ENCODE data around the gene PABPC1L. TPM values are rescaled to one million over a fixed set of nuclear protein-coding genes. Genes with fewer than 3 reads are reported as not detected.

Gene PABPC1L
- total RNA-seq, 8 experiments from 2014 or later: 4.4 to 97.9 (median 12.8) TPM

DNA sequence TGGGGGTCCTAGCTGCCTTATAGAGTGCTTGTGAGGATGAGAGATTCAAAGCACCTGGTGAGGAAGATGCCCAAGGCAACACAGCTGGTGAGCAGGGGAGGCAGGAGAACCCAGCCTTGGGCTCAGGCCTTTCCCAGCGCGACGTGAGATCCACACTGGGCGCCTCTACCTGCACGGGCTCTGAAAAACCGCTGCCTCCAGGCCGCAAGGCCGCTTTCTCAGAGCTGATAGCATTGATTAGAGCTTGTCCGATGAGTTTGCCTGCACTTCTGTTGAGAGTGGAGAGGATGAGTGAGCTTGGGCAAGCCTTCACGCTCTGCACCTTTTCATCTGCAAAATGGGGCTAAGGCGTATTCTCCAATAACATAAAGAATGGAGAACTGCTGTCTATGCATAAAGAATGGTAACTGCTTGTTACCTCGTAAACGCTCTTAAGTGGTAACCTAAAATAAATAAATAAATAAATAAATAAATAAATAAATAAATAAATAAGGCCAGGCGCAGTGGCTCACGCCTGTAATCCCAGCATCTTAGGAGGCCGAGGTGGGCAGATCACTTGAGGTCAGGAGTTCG is 916 bp downstream of the PABPC1L start:
- ATAC-seq (replicated peaks in 6 of 8): peak in 4 of 8 experiments; percentile 4 to 10 (median 6)
- no peak overlapping the region for H3K27ac ChIP-seq
- peaks cover 3 to 4% of the 10 kb centered on the region in 2 donors for H3K4me1 ChIP-seq (replicated peaks in 1 of 2)
- H3K4me3 ChIP-seq: peak overlapping the region; percentile 44 to 52 (median 49)
- whole genome bisulfite sequencing, 10 experiments: 71 to 100% (median 80%) methylated on average over 1 to 11 of the region's 17 CpGs; no CpG with 5 or more reads in 3 of the 10 experiments
- in situ Hi-C loops (cut with MboI; ENCODE audit: low pct_unique_long_range_greater_than_20kb in 2 of 9, low sequenced_read_pairs in 9 of 9, unreplicated experiment in 9 of 9): no loop called here

- no peak overlapping the region for H3K27ac ChIP-seq
- ATAC-seq (replicated peaks in 6 of 8): peak in 4 of 8 experiments; percentile 21 to 29 (median 25)
- WGBS, 10 experiments: 20 to 82% (median 74%) methylated on average over 2 to 17 of the region's 21 CpGs; no CpG with 5 or more reads in 1 of the 10 experiments
- H3K4me1 ChIP-seq (replicated peaks in 1 of 2): peaks cover 3 to 4% of the 10 kb centered on the region in 2 donors
- H3K4me3 ChIP-seq: no peak overlapping the region
- in situ Hi-C loops (cut with MboI; ENCODE audit: low pct_unique_long_range_greater_than_20kb in 2 of 9, low sequenced_read_pairs in 9 of 9, unreplicated experiment in 9 of 9): no loop called here
These were observed 1.5 kb downstream of the PABPC1L start for GRCh38 chr20:44911264-44911921.

- in situ Hi-C loops (cut with MboI; ENCODE audit: low pct_unique_long_range_greater_than_20kb in 2 of 9, low sequenced_read_pairs in 9 of 9, unreplicated experiment in 9 of 9): no loop called here
- no peak overlapping the region for H3K27ac ChIP-seq
- H3K4me3 ChIP-seq: no peak overlapping the region
- WGBS, 10 experiments: 93 to 100% (median 100%) methylated on average over 1 to 2 of the region's 2 CpGs; no CpG with 5 or more reads in 6 of the 10 experiments
- no peak for ATAC-seq (replicated peaks in 6 of 8)
- H3K4me1 ChIP-seq (replicated peaks in 1 of 2): peaks cover 3 to 4% of the 10 kb centered on the region in 2 donors
These were observed 2.3 kb downstream of the PABPC1L start for GRCh38 chr20:44912189-44912588.

- Histone ChIP-seq H3K27ac (no peak overlapping the region), H3K4me1 (replicated peaks in 1 of 2) (peaks cover 3 to 4% of the 10 kb centered on the region in 2 donors), H3K4me3 (no peak overlapping the region)
- in situ Hi-C loops (cut with MboI; ENCODE audit: low pct_unique_long_range_greater_than_20kb in 2 of 9, low sequenced_read_pairs in 9 of 9, unreplicated experiment in 9 of 9): no loop called here
- 67 to 100% (median 85%) methylated on average over 1 of the region's 1 CpG; no CpG with 5 or more reads in 4 of the 10 experiments for WGBS, 10 experiments
- ATAC-seq (replicated peaks in 6 of 8): no peak
These were observed 5.1 kb downstream of the PABPC1L start for GRCh38 chr20:44914924-44915323.

DNA sequence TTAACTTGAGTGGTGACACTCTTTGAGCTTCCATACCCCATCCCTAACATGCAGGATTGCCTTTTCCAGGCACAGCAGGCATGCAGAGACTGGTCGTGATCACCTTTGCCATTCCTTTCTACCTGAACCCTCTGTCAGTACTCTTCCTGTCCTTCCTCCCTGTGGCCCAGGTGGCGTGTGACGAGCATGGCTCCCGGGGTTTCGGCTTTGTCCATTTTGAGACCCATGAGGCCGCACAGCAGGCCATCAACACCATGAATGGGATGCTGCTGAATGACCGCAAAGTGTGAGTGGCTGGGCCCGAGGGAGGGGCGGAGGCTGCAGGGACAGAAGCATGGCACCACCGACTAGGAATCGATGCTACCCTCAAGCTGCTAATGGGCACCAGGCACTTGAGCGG is 6.7 kb downstream of the PABPC1L start:
- Histone ChIP-seq H3K4me1 (replicated peaks in 1 of 2) (peaks cover 0 to 2% of the 10 kb centered on the region in 2 donors), H3K4me3 (no peak overlapping the region), H3K27ac (no peak overlapping the region)
- no peak for ATAC-seq (replicated peaks in 6 of 8)
- in situ Hi-C loops (cut with MboI; ENCODE audit: low pct_unique_long_range_greater_than_20kb in 2 of 9, low sequenced_read_pairs in 9 of 9, unreplicated experiment in 9 of 9): no loop called here
- 80 to 100% (median 95%) methylated on average over 1 to 6 of the region's 12 CpGs; no CpG with 5 or more reads in 5 of the 10 experiments for WGBS, 10 experiments

DNA sequence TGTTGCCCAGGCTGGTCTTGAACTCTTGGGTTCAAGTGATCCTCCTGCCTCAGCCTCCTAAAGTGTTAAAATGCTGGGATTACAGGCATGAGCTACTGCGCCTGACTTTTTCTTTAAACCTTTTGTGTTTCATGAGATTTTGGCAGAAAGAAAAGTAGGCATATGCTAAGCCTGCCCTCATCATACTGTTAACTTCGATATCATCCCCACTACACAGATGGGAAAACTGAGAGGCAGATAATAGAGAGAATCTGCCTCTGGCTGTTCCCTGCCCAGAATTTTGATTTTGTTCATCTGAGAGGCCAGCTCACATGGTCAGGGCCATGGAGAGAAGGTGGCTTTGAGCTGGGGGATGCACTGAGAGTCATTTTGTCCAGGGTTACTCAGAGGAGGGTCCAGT is 7.5 kb downstream of the PABPC1L start:
- Histone ChIP-seq H3K27ac (no peak overlapping the region), H3K4me1 (replicated peaks in 1 of 2) (no peaks in the 10 kb centered on the region), H3K4me3 (no peak overlapping the region)
- ATAC-seq (replicated peaks in 6 of 8): no peak
- in situ Hi-C loops (cut with MboI; ENCODE audit: low pct_unique_long_range_greater_than_20kb in 2 of 9, low sequenced_read_pairs in 9 of 9, unreplicated experiment in 9 of 9): no loop called here
- WGBS, 10 experiments: 60 to 100% (median 100%) methylated on average over 1 to 2 of the region's 2 CpGs; no CpG with 5 or more reads in 2 of the 10 experiments

GRCh38 chr20:44918342-44918741 is 8.5 kb downstream of the PABPC1L start:
- Histone ChIP-seq H3K4me1 (replicated peaks in 1 of 2) (no peaks in the 10 kb centered on the region), H3K27ac (no peak overlapping the region), H3K4me3 (no peak overlapping the region)
- 90 to 100% (median 100%) methylated on average over 1 to 3 of the region's 3 CpGs; no CpG with 5 or more reads in 4 of the 10 experiments for WGBS, 10 experiments
- no peak for ATAC-seq (replicated peaks in 6 of 8)
- in situ Hi-C loops (cut with MboI; ENCODE audit: low pct_unique_long_range_greater_than_20kb in 2 of 9, low sequenced_read_pairs in 9 of 9, unreplicated experiment in 9 of 9): no loop called here

DNA sequence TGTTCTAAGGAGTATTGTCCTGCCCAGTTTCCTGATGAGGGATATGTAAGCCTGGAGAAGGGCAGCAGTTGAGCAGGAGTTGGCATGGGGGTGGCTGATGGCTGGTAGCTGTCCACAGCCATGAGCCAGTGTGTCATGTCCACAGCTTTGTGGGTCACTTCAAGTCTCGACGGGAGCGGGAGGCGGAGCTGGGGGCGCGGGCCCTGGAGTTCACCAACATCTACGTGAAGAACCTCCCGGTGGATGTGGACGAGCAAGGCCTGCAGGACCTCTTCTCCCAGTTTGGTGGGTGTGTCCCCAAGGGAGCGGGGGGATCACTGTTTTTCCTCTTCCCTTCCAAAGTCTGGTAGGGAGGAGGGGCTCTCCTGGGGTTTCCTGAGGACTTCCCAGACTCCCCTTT is 8.9 kb downstream of the PABPC1L start:
- H3K4me3 ChIP-seq: no peak overlapping the region
- no peak overlapping the region for H3K27ac ChIP-seq
- ATAC-seq (replicated peaks in 6 of 8): no peak
- in situ Hi-C loops (cut with MboI; ENCODE audit: low pct_unique_long_range_greater_than_20kb in 2 of 9, low sequenced_read_pairs in 9 of 9, unreplicated experiment in 9 of 9): no loop called here
- 87 to 98% (median 95%) methylated on average over 4 to 7 of the region's 10 CpGs; no CpG with 5 or more reads in 6 of the 10 experiments for WGBS, 10 experiments
- H3K4me1 ChIP-seq (replicated peaks in 1 of 2): no peaks in the 10 kb centered on the region

- Histone ChIP-seq H3K4me3 (no peak overlapping the region), H3K27ac (no peak overlapping the region), H3K4me1 (replicated peaks in 1 of 2) (no peaks in the 10 kb centered on the region)
- ATAC-seq (replicated peaks in 6 of 8): no peak
- in situ Hi-C loops (cut with MboI; ENCODE audit: low pct_unique_long_range_greater_than_20kb in 2 of 9, low sequenced_read_pairs in 9 of 9, unreplicated experiment in 9 of 9): no loop called here
- WGBS, 10 experiments: 94 to 100% (median 99%) methylated on average over 7 to 13 of the region's 14 CpGs; no CpG with 5 or more reads in 5 of the 10 experiments
These were observed 11.6 kb downstream of the PABPC1L start for GRCh38 chr20:44921447-44921846.

- 80 to 100% (median 80%) methylated on average over 1 to 2 of the region's 4 CpGs; no CpG with 5 or more reads in 7 of the 10 experiments for WGBS, 10 experiments
- in situ Hi-C loops (cut with MboI; ENCODE audit: low pct_unique_long_range_greater_than_20kb in 2 of 9, low sequenced_read_pairs in 9 of 9, unreplicated experiment in 9 of 9): no loop called here
- H3K4me1 ChIP-seq (replicated peaks in 1 of 2): no peaks in the 10 kb centered on the region
- H3K4me3 ChIP-seq: no peak overlapping the region
- no peak overlapping the region for H3K27ac ChIP-seq
- ATAC-seq (replicated peaks in 6 of 8): no peak
These were observed 14.7 kb downstream of the PABPC1L start for GRCh38 chr20:44924541-44924940.

DNA sequence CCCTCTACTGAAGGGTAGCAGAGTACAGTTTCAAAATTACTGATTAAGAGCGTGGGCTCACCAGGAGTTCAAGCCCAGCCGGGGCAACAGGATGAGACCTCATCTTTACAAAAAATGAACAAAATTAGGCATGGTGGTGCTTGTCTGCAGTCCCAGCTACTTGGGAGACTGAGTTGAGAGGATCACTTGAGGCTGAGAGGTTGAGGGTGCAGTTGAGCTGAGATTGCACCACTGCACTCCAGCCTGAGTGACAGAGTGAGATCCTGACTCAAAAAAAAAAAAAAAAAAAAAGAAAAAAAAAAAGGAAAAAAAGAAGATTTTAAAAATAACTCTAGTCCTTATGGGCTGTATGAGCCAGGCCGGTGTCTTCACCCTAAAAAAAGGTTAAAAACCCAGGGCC is 18.7 kb downstream of the PABPC1L start:
- H3K27ac ChIP-seq: no peak overlapping the region
- no peak for ATAC-seq (replicated peaks in 6 of 8)
- WGBS, 10 experiments: 36 to 100% (median 80%) methylated on average over 1 to 3 of the region's 3 CpGs
- H3K4me3 ChIP-seq: no peak overlapping the region
- no peaks in the 10 kb centered on the region for H3K4me1 ChIP-seq (replicated peaks in 1 of 2)
- in situ Hi-C loops (cut with MboI; ENCODE audit: low pct_unique_long_range_greater_than_20kb in 2 of 9, low sequenced_read_pairs in 9 of 9, unreplicated experiment in 9 of 9): no loop called here

DNA sequence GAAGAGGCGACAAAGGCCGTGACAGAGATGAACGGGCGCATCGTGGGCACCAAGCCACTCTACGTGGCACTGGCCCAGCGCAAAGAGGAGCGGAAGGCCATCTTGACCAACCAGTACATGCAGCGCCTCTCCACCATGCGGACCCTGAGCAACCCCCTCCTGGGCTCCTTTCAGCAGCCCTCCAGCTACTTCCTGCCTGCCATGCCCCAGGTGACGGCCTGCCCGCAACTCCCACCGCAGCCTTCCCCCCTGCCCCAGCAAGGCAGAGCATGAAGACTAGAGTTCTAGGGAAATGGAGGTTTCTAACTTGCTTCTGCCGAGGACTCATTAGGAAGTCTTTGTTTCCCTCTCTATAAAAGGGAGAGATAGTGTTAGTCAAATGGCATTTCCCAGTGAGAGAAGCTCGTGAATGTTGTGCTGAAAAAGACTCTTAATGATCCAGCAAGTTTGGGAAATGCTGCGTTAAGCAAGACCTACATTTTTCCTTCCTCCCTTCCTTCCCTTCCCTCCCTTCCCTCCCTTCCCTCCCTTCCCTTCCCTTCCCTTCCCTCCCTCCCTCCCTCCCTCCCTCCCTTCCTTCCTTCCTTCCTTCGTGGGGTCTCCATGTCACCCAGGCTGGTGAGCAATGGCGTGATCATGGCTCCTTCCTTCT is 20.8 kb downstream of the PABPC1L start:
- Histone ChIP-seq H3K4me1 (replicated peaks in 1 of 2) (no peaks in the 10 kb centered on the region), H3K4me3 (no peak overlapping the region), H3K27ac (no peak overlapping the region)
- ATAC-seq (replicated peaks in 6 of 8): no peak
- in situ Hi-C loops (cut with MboI; ENCODE audit: low pct_unique_long_range_greater_than_20kb in 2 of 9, low sequenced_read_pairs in 9 of 9, unreplicated experiment in 9 of 9): no loop called here
- WGBS, 10 experiments: 80 to 100% (median 94%) methylated on average over 1 to 8 of the region's 18 CpGs; no CpG with 5 or more reads in 4 of the 10 experiments

DNA sequence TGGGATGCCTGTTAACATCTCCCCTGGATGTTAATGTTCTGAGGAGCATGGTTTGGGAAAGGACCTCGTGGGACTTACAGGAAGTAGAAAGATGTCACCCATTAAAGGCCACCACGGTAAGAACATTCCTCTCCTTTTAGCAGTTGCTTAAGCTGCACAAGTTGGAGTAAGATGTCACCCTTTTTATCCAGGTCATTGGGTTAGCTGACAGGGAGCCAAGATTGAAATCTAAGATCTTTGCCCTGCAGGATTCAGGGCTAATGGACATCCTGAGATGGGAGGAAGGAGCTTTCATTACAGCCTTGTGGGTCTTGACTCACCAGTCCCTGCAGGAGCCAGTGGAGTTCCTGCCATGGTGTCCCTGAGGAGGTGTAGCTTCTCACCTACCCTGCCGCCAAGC is 22.1 kb downstream of the PABPC1L start:
- Histone ChIP-seq H3K4me3 (no peak overlapping the region), H3K27ac (no peak overlapping the region), H3K4me1 (replicated peaks in 1 of 2) (no peaks in the 10 kb centered on the region)
- ATAC-seq (replicated peaks in 6 of 8): no peak
- in situ Hi-C loops (cut with MboI; ENCODE audit: low pct_unique_long_range_greater_than_20kb in 2 of 9, low sequenced_read_pairs in 9 of 9, unreplicated experiment in 9 of 9): no loop called here
- WGBS, 10 experiments: 80 to 100% (median 95%) methylated on average over 1 to 3 of the region's 3 CpGs; no CpG with 5 or more reads in 3 of the 10 experiments

Data from motor neuron (in vitro differentiated cells).